CD8-positive, alpha-beta memory T cell (primary cell): ENCODE data around the gene CLDN4. TPM values are rescaled to one million over a fixed set of nuclear protein-coding genes. Genes with fewer than 3 reads are reported as not detected.

Source experiments
- CTCF ChIA-PET: fragments of 350-600 bp; sonication (Branson Sonifier 250); formaldehyde crosslinking; loops from one replicate; lab custom pipeline; 2021; ENCODE audit warnings: antibody characterized with exemption; lab: Charles Lee
- POLR2A ChIA-PET: fragments of 350-600 bp; sonication (Branson Sonifier 250); formaldehyde crosslinking; loops from one replicate; lab custom pipeline; 2021; ENCODE audit warnings: antibody characterized with exemption; lab: Charles Lee
- DNase-seq, 5 donors: peaks; one replicate each; pipeline versions ENCODE4 v3.0.0 to v3.0.0-alpha.2; 2020 to 2022; ENCODE audit warnings: mixed read lengths in 1 of 5
- H3K27ac ChIP-seq: one replicate; pipeline ENCODE4 v1.7.0; 2013; ENCODE audit warnings: low read depth, mild to moderate bottlenecking, low read length, moderate library complexity
- H3K27me3 ChIP-seq: 2 replicates; pipeline ENCODE4 v1.7.0; 2013; ENCODE audit warnings: low read length, mild to moderate bottlenecking; ENCODE audit not compliant: insufficient read depth, poor library complexity, severe bottlenecking
- H3K36me3 ChIP-seq: 2 replicates; pipeline ENCODE4 v1.7.0; 2013; ENCODE audit warnings: mild to moderate bottlenecking, low read length, moderate library complexity; ENCODE audit not compliant: insufficient read depth
- H3K4me1 ChIP-seq: 2 replicates; pipeline ENCODE4 v1.7.0; 2013; ENCODE audit warnings: mild to moderate bottlenecking, low read length, moderate library complexity; ENCODE audit not compliant: insufficient read depth
- H3K4me3 ChIP-seq: 2 replicates; pipeline ENCODE4 v1.7.0; 2013; ENCODE audit warnings: mild to moderate bottlenecking, low read length
- H3K9me3 ChIP-seq: 2 replicates; pipeline ENCODE4 v1.7.0; 2013; ENCODE audit warnings: mild to moderate bottlenecking, low read length
- H3K27ac Mint-ChIP-seq, 8 donors: one replicate each; pipeline ENCODE4 v1.8.0; 2020 to 2021; ENCODE audit warnings: mixed read lengths in 8 of 8, mild to moderate bottlenecking in 6 of 8, inconsistent platforms in 3 of 8, moderate library complexity in 3 of 8
- H3K27me3 Mint-ChIP-seq, 2 donors: one replicate each; pipeline ENCODE4 v1.8.0; 2020 to 2021; ENCODE audit warnings: mixed read lengths in 2 of 2, mild to moderate bottlenecking in 1 of 2, moderate library complexity in 1 of 2
- H3K36me3 Mint-ChIP-seq, 3 donors: one replicate each; pipeline ENCODE4 v1.8.0; 2020 to 2021; ENCODE audit warnings: mixed read lengths in 3 of 3, inconsistent platforms in 1 of 3, mild to moderate bottlenecking in 1 of 3
- H3K4me1 Mint-ChIP-seq, 3 donors: one replicate each; pipeline ENCODE4 v1.8.0; 2020 to 2021; ENCODE audit warnings: mixed read lengths in 3 of 3, inconsistent platforms in 1 of 3, mild to moderate bottlenecking in 1 of 3
- H3K4me3 Mint-ChIP-seq, 7 donors: one replicate each; pipeline ENCODE4 v1.8.0; 2020 to 2021; ENCODE audit warnings: mixed read lengths in 7 of 7, mild to moderate bottlenecking in 6 of 7, moderate library complexity in 4 of 7, inconsistent platforms in 2 of 7
- H3K9me3 Mint-ChIP-seq, 5 donors: one replicate each; pipeline ENCODE4 v1.8.0; 2020 to 2022; ENCODE audit warnings: mixed read lengths in 5 of 5, mild to moderate bottlenecking in 3 of 5, moderate library complexity in 2 of 5, inconsistent platforms in 1 of 5
- polyA plus RNA-seq: library from polyadenylated mRNA; unstranded; fragments of 300-500 nt; fragmentation: Illumina TruSeq; gene quantifications from one replicate; pipeline ENCODE4 v1.2.3, GENCODE V29; 2021
- total RNA-seq, 2 experiments: library from RNA; stranded (reverse); gene quantifications; one replicate each; pipeline ENCODE4 v1.2.3, GENCODE V29; 2021

Gene CLDN4
- total and polyA plus RNA-seq, 3 experiments from 2014 or later = 0.15 TPM; not detected in 2

DNA sequence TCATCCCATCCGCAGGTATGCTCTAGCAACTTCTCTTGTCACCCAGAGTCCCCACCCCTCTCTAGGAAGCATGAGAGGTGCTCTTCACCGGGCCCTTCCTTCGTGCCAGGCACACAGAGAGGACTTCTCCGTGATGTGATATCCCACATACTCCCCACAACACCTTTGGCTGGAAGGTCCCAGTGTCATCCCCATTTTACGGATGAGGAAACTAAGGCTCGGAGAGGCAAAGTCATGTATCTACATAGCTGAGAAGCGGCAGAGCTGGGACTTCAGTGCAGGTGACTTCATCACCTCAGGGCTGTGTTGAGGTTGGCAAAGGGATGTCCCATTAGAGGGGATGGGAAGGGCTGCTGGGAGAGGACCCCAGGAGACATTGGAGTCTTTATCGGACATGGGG lies 45.6 kb downstream of the CLDN4 start:
- Histone ChIP-seq H3K4me1 (no peaks in the 10 kb centered on the region), H3K27ac (no peak overlapping the region), H3K9me3 (no peaks in the 10 kb centered on the region), H3K4me3 (no peak overlapping the region), H3K36me3 (no peaks in the 10 kb centered on the region), H3K27me3 (no peaks in the 10 kb centered on the region)
- CTCF ChIA-PET = no interaction called here
- no peak for DNase-seq
- H3K4me1 Mint-ChIP-seq = no peaks in the 10 kb centered on the region
- no peak overlapping the region for H3K27ac Mint-ChIP-seq
- no peaks in the 10 kb centered on the region for H3K9me3 Mint-ChIP-seq
- H3K4me3 Mint-ChIP-seq = no peak overlapping the region
- POLR2A ChIA-PET = no interaction called here
- H3K36me3 Mint-ChIP-seq = no peaks in the 10 kb centered on the region
- peaks cover 5 to 23% of the 10 kb centered on the region in 2 donors for H3K27me3 Mint-ChIP-seq

DNA sequence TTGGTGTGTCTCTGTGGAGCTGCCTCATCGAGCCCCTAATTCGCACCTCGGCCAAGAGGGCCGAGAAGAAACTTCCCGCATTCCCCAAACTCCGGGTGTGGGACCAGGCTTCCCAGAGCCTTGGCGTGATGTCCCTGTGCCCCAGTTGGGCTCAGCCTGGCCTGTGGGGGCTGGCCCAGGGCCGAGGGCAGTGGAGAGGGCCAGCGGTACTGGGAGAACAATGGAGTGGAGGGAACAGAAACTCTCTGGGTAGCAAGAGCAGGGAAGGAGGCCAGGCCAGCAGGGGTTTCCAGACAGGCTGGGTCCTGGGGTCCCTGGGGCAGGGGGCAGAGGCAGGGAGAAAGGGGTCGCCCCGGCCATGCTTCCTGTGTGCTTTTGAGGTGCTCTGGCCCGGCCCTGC lies 46.2 kb downstream of the CLDN4 start:
- no peaks in the 10 kb centered on the region for H3K9me3 Mint-ChIP-seq
- H3K4me1 Mint-ChIP-seq = no peaks in the 10 kb centered on the region
- H3K27ac ChIP-seq = no peak overlapping the region
- H3K27ac Mint-ChIP-seq = no peak overlapping the region
- ChIA-PET CTCF (no interaction called here), POLR2A (no interaction called here)
- H3K4me3 ChIP-seq = no peak overlapping the region
- H3K27me3 ChIP-seq = no peaks in the 10 kb centered on the region
- peaks cover 5 to 26% of the 10 kb centered on the region in 2 donors for H3K27me3 Mint-ChIP-seq
- no peak overlapping the region for H3K4me3 Mint-ChIP-seq
- no peaks in the 10 kb centered on the region for H3K4me1 ChIP-seq
- H3K36me3 ChIP-seq = no peaks in the 10 kb centered on the region
- H3K9me3 ChIP-seq = no peaks in the 10 kb centered on the region
- no peak for DNase-seq
- H3K36me3 Mint-ChIP-seq = no peaks in the 10 kb centered on the region

DNA sequence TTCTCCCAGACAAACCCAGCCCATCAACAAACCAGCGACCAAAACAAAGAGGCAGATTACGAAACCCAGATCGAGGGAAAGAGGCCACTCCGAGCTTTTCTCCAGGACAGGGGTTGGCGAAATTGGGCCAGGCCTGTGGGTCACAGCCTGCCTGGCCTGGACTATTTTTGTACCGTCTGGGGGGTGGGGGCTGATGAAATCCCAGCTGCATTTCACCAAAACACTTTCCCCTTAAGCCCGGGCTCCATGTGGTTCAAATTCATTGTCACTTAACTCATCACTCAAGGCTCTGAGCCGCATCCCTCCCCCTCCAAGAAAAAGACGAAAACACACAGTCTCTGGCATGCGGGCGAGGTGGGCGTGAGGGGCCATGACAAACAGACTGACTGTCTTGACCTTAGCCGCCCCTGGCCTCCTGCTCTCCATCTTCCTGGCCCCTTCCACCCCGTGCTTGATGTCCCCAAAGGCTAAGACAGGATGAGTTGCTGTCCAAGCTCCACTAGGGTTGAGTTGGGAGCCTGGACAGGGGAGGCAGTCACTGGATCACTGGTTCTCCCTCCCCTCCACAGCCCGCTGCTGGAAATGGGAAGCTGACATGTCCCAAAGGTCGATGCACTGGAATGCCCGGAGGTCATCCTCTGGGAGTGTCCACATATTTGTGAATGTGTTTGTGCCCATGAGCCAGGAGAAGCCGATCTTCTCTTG lies 49.3 kb downstream of the CLDN4 start:
- H3K27me3 ChIP-seq = no peaks in the 10 kb centered on the region
- H3K9me3 Mint-ChIP-seq = no peaks in the 10 kb centered on the region
- no peaks in the 10 kb centered on the region for H3K36me3 ChIP-seq
- H3K4me3 Mint-ChIP-seq = no peak overlapping the region
- no peaks in the 10 kb centered on the region for H3K4me1 ChIP-seq
- no peak overlapping the region for H3K4me3 ChIP-seq
- H3K27me3 Mint-ChIP-seq = peaks cover 6 to 35% of the 10 kb centered on the region in 2 donors
- ChIA-PET POLR2A (no interaction called here), CTCF (no interaction called here)
- DNase-seq = no peak
- no peaks in the 10 kb centered on the region for H3K4me1 Mint-ChIP-seq
- no peaks in the 10 kb centered on the region for H3K9me3 ChIP-seq
- no peaks in the 10 kb centered on the region for H3K36me3 Mint-ChIP-seq
- no peak overlapping the region for H3K27ac ChIP-seq
- H3K27ac Mint-ChIP-seq = no peak overlapping the region

DNA sequence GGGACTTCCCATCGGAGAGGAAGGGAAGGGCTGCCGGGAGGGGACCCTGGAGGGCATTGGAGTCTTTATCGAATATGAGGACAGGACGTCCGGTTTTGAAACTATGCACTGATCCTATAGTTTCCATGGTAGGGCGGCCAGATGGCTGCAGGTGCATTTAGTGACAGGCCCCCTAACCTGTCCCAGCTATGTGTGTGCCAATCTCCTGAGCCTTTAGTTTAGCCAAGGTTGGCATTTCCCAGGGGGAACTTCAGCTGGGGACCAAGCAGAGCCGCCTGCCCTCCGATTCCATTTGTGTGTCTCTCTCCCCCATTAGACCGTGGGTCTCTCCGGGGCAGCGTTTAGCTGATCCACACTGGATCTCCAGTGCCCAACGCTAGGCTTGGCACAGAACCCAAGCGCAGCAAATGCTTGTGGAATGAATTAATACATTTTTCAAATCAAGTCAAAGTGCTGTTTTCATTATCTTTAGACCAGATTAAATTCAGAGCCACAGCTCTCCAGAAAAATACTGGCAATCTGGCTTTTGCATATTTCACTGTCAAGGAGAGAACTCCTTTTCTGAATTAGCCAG lies 50.0 kb downstream of the CLDN4 start:
- H3K9me3 ChIP-seq = no peaks in the 10 kb centered on the region
- no peaks in the 10 kb centered on the region for H3K36me3 Mint-ChIP-seq
- H3K4me3 ChIP-seq = no peak overlapping the region
- H3K4me3 Mint-ChIP-seq = no peak overlapping the region
- H3K27me3 Mint-ChIP-seq = peaks cover 7 to 35% of the 10 kb centered on the region in 2 donors
- CTCF ChIA-PET = no interaction called here
- H3K27me3 ChIP-seq = no peaks in the 10 kb centered on the region
- DNase-seq = no peak
- H3K4me1 Mint-ChIP-seq = no peaks in the 10 kb centered on the region
- no peak overlapping the region for H3K27ac Mint-ChIP-seq
- POLR2A ChIA-PET = no interaction called here
- H3K27ac ChIP-seq = no peak overlapping the region
- no peaks in the 10 kb centered on the region for H3K36me3 ChIP-seq
- H3K4me1 ChIP-seq = no peaks in the 10 kb centered on the region
- no peaks in the 10 kb centered on the region for H3K9me3 Mint-ChIP-seq

DNA sequence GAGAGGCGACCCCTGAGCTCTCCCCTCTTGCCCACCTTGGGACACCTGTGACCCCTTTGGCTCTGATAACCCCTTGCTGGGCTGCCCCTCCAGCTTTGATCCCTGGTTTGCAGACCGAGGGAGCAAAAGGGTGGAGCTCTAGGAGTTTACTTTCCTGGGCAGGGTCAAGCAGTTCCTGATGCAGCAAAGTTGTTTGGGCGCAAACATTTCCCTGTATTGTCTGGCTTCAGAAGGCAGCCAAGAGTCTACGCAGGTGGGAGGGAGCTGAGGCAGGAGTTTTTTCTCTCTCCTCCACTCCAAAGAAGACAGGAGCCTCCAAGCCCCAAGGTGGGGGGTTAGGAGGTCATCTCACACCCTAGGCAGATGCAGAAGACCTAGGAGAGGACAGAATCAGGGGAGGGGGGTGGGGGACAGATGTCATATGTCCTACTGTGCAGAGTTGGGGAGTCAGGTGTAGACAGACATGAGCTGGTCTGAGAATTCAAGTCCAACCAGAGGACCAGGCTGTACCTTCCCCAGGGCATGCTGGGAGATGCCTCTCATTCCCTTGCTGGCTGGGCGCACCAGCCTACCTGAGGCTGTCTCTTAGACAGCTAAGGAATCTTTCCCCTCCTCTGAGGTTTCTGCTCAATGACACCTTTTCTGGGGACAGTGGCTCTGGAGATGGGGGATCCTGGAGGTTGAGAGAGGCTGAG lies 50.7 kb downstream of the CLDN4 start:
- no peaks in the 10 kb centered on the region for H3K4me1 Mint-ChIP-seq
- Histone ChIP-seq H3K27me3 (no peaks in the 10 kb centered on the region), H3K9me3 (no peaks in the 10 kb centered on the region), H3K4me3 (no peak overlapping the region), H3K36me3 (no peaks in the 10 kb centered on the region), H3K4me1 (no peaks in the 10 kb centered on the region), H3K27ac (no peak overlapping the region)
- H3K27ac Mint-ChIP-seq = no peak overlapping the region
- no peak overlapping the region for H3K4me3 Mint-ChIP-seq
- ChIA-PET CTCF (no interaction called here), POLR2A (no interaction called here)
- no peaks in the 10 kb centered on the region for H3K9me3 Mint-ChIP-seq
- H3K36me3 Mint-ChIP-seq = no peaks in the 10 kb centered on the region
- no peak for DNase-seq
- H3K27me3 Mint-ChIP-seq = peaks cover 10 to 38% of the 10 kb centered on the region in 2 donors

DNA sequence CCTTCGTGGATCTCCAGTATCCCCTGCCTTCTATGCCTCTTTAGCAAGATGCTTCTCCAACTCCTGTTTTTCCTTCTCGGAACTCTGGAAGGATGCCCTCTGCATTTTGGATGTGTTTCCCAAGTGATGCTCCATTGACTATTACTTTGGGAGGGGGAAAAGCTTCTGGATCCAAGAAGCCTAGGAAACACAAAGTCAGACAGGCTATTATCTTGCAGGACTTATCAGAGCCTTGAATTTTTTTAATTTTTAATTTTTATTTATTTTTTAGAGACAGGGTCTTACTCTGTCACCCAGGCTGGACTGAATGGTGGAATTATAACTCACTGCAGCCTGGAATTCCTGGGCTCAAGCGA lies 51.2 kb downstream of the CLDN4 start:
- ChIA-PET POLR2A (no interaction called here), CTCF (no interaction called here)
- DNase-seq = no peak
- H3K9me3 ChIP-seq = no peaks in the 10 kb centered on the region
- Mint-ChIP-seq H3K27me3 (peaks cover 10 to 41% of the 10 kb centered on the region in 2 donors), H3K4me3 (no peak overlapping the region), H3K36me3 (no peaks in the 10 kb centered on the region), H3K27ac (no peak overlapping the region), H3K4me1 (no peaks in the 10 kb centered on the region), H3K9me3 (no peaks in the 10 kb centered on the region)
- H3K27me3 ChIP-seq = no peaks in the 10 kb centered on the region
- no peaks in the 10 kb centered on the region for H3K36me3 ChIP-seq
- H3K4me1 ChIP-seq = no peaks in the 10 kb centered on the region
- no peak overlapping the region for H3K27ac ChIP-seq
- no peak overlapping the region for H3K4me3 ChIP-seq

Other genes starting within 250 kb of the CLDN4 start
- not detected for gene MLXIPL, start 206.5 kb upstream of the CLDN4 start, total RNA-seq
- not detected for gene MLXIPL, start 206.5 kb upstream of the CLDN4 start, polyA plus RNA-seq
- gene VPS37D, start 163.2 kb upstream of the CLDN4 start, total RNA-seq = under 1 TPM in 1 of 2 experiments, not detected in 1; 0.18 TPM
- gene VPS37D, start 163.2 kb upstream of the CLDN4 start, polyA plus RNA-seq = 0.17 TPM
- gene DNAJC30, start 147.5 kb upstream of the CLDN4 start, total RNA-seq = 10 to 100 TPM; 10.9 to 12.4 TPM
- gene DNAJC30, start 147.5 kb upstream of the CLDN4 start, polyA plus RNA-seq = 10.0 TPM
- gene BUD23, start 147.4 kb upstream of the CLDN4 start, total RNA-seq = 100 to 1,000 TPM; 102 to 113 TPM
- 130 TPM for gene BUD23, start 147.4 kb upstream of the CLDN4 start, polyA plus RNA-seq
- gene STX1A, start 111.3 kb upstream of the CLDN4 start, total RNA-seq = 10 to 100 TPM; 18.4 to 18.8 TPM
- 1.5 TPM for gene STX1A, start 111.3 kb upstream of the CLDN4 start, polyA plus RNA-seq
- 10 to 100 TPM; 23.2 to 26.5 TPM for gene ABHD11, start 92.2 kb upstream of the CLDN4 start, total RNA-seq
- gene ABHD11, start 92.2 kb upstream of the CLDN4 start, polyA plus RNA-seq = 13.1 TPM
- not detected for gene CLDN3, start 60.7 kb upstream of the CLDN4 start, total RNA-seq
- not detected for gene CLDN3, start 60.7 kb upstream of the CLDN4 start, polyA plus RNA-seq
- not detected for gene METTL27, start 11.5 kb downstream of the CLDN4 start, total RNA-seq
- not detected for gene METTL27, start 11.5 kb downstream of the CLDN4 start, polyA plus RNA-seq
- not detected for gene TMEM270, start 30.2 kb downstream of the CLDN4 start, total RNA-seq
- not detected for gene TMEM270, start 30.2 kb downstream of the CLDN4 start, polyA plus RNA-seq
- not detected for gene ELN, start 197.2 kb downstream of the CLDN4 start, total RNA-seq
- not detected for gene ELN, start 197.2 kb downstream of the CLDN4 start, polyA plus RNA-seq